GM18868 (cell line): ENCODE results near the gene KLKB1.

Source experiments
- ATAC-seq: cut with Tn5 transposase; IDR thresholded peaks from one replicate; pipeline ENCODE4 v1.9.1; 2021; ENCODE audit warnings: mild to moderate bottlenecking, moderate library complexity; ENCODE audit not compliant: unreplicated experiment

KLKB1 gene

GRCh38 chr4:186304866-186305505 is 77.7 kb downstream of the KLKB1 start:
- ATAC-seq: no peak

- no peak for ATAC-seq
Observed at GRCh38 chr4:186307497-186307896, 80.2 kb downstream of the KLKB1 start.

DNA sequence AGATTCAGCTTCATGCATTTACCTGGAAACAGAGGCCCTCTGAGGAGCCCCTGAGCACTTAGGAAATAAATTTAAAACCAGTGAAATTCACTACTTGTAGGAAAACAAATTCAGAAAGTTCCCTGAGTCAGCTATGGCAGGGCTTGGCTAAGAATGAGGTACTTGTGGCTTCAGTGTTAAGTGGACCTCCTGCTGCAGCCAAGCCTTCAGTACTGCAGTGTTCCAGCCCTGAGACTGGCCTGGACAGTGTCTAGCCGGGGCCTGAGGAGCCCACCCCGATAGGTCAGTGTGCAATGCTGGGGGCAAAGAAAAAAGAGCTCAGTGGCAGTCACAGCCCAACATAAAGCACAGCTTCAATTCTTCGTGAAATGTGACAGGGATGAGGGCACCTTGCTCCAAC is 80.6 kb downstream of the KLKB1 start:
- ATAC-seq: no peak
